ENCODE measurements around the gene MYMX. TPM values are rescaled to one million over a fixed set of nuclear protein-coding genes. Genes with fewer than 3 reads are reported as not detected.
A peak's percentile ranks its signal among the peaks of the same experiment; 100 is the strongest.

Gene MYMX
- total and polyA plus RNA-seq, 2 of the 13 experiments (the other 11 are each of a cell fraction or from before 2014, with no cell fraction given) = not detected

- TF ChIP-seq ZNF572 (CRISPR knock-in tag; IDR thresholded peaks at IDR 0.05) (no peak), AGO1 (IDR thresholded peaks at IDR 0.05; ENCODE audit: low read depth, low read length, poor library complexity, severe bottlenecking) (peak; percentile 94), ZNF121 (CRISPR knock-in tag; IDR thresholded peaks at IDR 0.05) (no peak), ZNF557 (CRISPR knock-in tag; IDR thresholded peaks at IDR 0.05) (no peak), ZNF761 (CRISPR knock-in tag; conservative IDR thresholded peaks at IDR 0.05) (peak; percentile 8; the same call in 1 of the 2 replicates), ELF3 (CRISPR knock-in tag; IDR thresholded peaks at IDR 0.05) (no peak), FOXA1 (IDR thresholded peaks at IDR 0.05) (no peak), FOXA1 (CRISPR knock-in tag; IDR thresholded peaks at IDR 0.05) (no peak; the same call in 1 of the 2 replicates), ZFP36L1 (CRISPR knock-in tag; IDR thresholded peaks at IDR 0.05) (peak; percentile 85; the same call in 1 of the 2 replicates), NFIB (CRISPR knock-in tag; IDR thresholded peaks at IDR 0.05; ENCODE audit: borderline replicate concordance) (0 out of 2 replicates have a peak, but pooled peaks have one; percentile 75), PHF8 (CRISPR knock-in tag; IDR thresholded peaks at IDR 0.05) (0 out of 2 replicates have a peak, but pooled peaks have one; percentile 4), ZNF225 (CRISPR knock-in tag; IDR thresholded peaks at IDR 0.05) (no peak; the same call in 1 of the 2 replicates), PTBP1 (IDR thresholded peaks at IDR 0.05; ENCODE audit: low read depth, low read length, poor library complexity, severe bottlenecking) (no peak), KLF15 (CRISPR knock-in tag; IDR thresholded peaks at IDR 0.05; ENCODE audit: borderline replicate concordance) (peak; percentile 72; the same call in 1 of the 2 replicates), ZNF710 (CRISPR knock-in tag; IDR thresholded peaks at IDR 0.05; ENCODE audit: borderline replicate concordance) (no peak; the same call in 1 of the 2 replicates), FOXC1 (CRISPR knock-in tag; IDR thresholded peaks at IDR 0.05; ENCODE audit: borderline replicate concordance) (no peak; the same call in none of the 2 replicates), LCORL (IDR thresholded peaks at IDR 0.05) (no peak), LCORL (CRISPR knock-in tag; IDR thresholded peaks at IDR 0.05) (no peak), BORCS8-MEF2B (CRISPR knock-in tag; IDR thresholded peaks at IDR 0.05) (no peak; the same call in 1 of the 2 replicates), ZNF891 (CRISPR knock-in tag; IDR thresholded peaks at IDR 0.05) (peak; percentile 70; the same call in 1 of the 2 replicates)
- TF ChIP-seq, protein P1, sequence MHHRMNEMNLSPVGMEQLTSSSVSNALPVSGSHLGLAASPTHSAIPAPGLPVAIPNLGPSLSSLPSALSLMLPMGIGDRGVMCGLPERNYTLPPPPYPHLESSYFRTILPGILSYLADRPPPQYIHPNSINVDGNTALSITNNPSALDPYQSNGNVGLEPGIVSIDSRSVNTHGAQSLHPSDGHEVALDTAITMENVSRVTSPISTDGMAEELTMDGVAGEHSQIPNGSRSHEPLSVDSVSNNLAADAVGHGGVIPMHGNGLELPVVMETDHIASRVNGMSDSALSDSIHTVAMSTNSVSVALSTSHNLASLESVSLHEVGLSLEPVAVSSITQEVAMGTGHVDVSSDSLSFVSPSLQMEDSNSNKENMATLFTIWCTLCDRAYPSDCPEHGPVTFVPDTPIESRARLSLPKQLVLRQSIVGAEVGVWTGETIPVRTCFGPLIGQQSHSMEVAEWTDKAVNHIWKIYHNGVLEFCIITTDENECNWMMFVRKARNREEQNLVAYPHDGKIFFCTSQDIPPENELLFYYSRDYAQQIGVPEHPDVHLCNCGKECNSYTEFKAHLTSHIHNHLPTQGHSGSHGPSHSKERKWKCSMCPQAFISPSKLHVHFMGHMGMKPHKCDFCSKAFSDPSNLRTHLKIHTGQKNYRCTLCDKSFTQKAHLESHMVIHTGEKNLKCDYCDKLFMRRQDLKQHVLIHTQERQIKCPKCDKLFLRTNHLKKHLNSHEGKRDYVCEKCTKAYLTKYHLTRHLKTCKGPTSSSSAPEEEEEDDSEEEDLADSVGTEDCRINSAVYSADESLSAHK (CRISPR knock-in tag; IDR thresholded peaks at IDR 0.05; ENCODE audit: borderline replicate concordance) = no peak
- TF ChIP-seq, protein P2, sequence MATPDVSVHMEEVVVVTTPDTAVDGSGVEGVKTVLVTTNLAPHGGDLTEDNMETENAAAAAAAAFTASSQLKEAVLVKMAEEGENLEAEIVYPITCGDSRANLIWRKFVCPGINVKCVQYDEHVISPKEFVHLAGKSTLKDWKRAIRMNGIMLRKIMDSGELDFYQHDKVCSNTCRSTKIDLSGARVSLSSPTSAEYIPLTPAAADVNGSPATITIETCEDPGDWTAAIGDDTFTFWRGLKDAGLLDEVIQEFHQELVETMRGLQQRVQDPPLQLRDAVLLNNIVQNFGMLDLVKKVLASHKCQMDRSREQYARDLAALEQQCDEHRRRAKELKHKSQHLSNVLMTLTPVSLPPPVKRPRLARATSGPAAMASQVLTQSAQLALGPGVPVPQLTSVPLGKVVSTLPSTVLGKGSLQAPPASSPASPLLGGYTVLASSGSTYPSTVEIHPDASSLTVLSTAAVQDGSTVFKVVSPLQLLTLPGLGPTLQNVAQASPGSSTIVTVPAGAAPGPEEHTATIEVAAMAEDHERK (CRISPR knock-in tag; IDR thresholded peaks at IDR 0.05; ENCODE audit: low read depth) = no peak
- TF ChIP-seq, protein P3, sequence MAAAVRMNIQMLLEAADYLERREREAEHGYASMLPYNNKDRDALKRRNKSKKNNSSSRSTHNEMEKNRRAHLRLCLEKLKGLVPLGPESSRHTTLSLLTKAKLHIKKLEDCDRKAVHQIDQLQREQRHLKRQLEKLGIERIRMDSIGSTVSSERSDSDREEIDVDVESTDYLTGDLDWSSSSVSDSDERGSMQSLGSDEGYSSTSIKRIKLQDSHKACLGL (CRISPR knock-in tag; IDR thresholded peaks at IDR 0.05) = peak; percentile 100; the same call in 1 of the 2 replicates
Measured at GRCh38 chr6:44247338-44248302, 30.9 kb downstream of the MYMX start (continued).
